GM12892 (cell line): ENCODE measurements around the gene LDLRAD4.

Source experiments
- DNase-seq: peaks from one replicate; pipeline ENCODE4 v3.0.0; 2011; ENCODE audit not compliant: insufficient read length
- FAIRE-seq: peaks from 2 replicates; lab custom pipeline; 2011; peaks lifted over from hg19 to GRCh38; lab: Jason Lieb, UNC
- POLR2A ChIP-seq: IDR thresholded peaks from 2 replicates; pipeline ENCODE4 v1.6.1; 2011; ENCODE audit warnings: low read depth, low read length, control low read depth
- POLR2AphosphoS5 ChIP-seq: IDR thresholded peaks from 2 replicates; pipeline ENCODE4 v1.6.1; 2011; ENCODE audit warnings: low read depth, low read length, control low read depth
- TAF1 ChIP-seq: IDR thresholded peaks from 2 replicates; pipeline ENCODE4 v1.6.1; 2011; ENCODE audit warnings: low read depth, mild to moderate bottlenecking, control low read depth, low read length, borderline replicate concordance

Gene LDLRAD4

GRCh38 chr18:13422541-13423147 lies 204.1 kb downstream of the LDLRAD4 start:
- FAIRE-seq: no peak
- no peak for TF ChIP-seq POLR2A
- TF ChIP-seq TAF1: no peak
- no peak for TF ChIP-seq POLR2AphosphoS5
- no peak for DNase-seq

DNA sequence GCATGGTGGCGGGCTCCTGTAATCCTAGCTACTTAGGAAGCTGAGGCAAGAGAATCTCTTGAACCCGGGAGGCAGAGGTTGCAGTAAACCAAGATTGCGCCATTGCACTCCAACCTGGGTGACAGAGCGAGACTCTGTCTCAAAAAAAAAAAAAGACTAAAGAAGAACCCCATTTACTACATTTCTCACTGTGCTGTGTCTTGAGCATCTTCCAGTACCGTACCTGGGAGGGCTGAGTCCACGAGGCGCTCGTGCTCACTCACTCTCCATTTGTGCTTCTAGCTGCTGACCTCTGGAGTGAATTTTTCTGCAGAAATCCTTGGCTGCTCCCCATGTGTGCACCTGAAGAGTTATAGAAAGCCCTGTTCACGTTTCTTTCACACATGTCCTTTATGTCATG lies 204.8 kb downstream of the LDLRAD4 start:
- DNase-seq (no peak), FAIRE-seq (no peak)
- TF ChIP-seq POLR2A (no peak), POLR2AphosphoS5 (no peak), TAF1 (no peak)

DNA sequence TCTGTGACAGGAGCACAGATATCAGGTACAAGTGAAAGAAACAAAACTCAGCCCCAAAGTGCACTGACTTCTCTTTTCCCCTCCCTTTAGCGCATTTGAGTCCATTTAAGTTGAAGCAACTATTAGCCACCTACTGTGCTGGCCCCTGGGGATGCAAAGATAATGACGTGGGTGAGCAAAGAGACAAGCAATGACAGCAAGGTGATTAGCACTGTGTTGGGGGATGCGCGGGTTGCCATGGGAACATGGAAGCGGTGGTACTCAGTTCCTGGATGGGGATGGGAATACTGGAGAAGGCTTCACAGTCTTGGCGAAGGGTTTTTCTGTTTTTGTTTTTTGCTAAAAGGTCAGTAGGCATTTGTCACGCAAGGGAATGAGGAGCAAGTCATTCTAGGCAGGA lies 205.8 kb downstream of the LDLRAD4 start:
- FAIRE-seq (no peak), DNase-seq (no peak)
- no peak for TF ChIP-seq POLR2AphosphoS5
- no peak for TF ChIP-seq TAF1
- TF ChIP-seq POLR2A: no peak

GRCh38 chr18:13425357-13426091 lies 207.0 kb downstream of the LDLRAD4 start:
- no peak for TF ChIP-seq POLR2AphosphoS5
- TF ChIP-seq POLR2A: no peak
- TF ChIP-seq TAF1: no peak
- FAIRE-seq (no peak), DNase-seq (no peak)

DNA sequence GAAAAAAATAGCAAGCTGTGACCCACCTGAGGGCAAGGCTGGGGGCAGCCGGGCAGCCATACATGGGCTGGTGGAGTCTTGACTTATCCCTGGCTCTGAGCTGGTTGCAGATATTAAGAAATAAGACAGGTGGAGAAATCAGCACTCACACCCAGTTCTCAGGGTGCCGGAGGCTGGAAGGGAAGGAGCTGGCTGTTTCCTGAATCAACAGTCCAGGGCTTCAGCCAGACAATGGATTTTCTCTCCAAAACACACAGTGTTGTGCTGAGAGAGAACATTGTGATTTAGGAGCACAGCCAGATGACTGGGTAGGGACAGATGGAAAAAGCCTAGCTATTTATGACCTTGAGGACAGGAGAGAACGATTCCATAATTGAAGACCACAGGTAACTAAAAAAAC lies 208.8 kb downstream of the LDLRAD4 start:
- TF ChIP-seq POLR2AphosphoS5 (no peak), POLR2A (no peak), TAF1 (no peak)
- FAIRE-seq (no peak), DNase-seq (no peak)

DNA sequence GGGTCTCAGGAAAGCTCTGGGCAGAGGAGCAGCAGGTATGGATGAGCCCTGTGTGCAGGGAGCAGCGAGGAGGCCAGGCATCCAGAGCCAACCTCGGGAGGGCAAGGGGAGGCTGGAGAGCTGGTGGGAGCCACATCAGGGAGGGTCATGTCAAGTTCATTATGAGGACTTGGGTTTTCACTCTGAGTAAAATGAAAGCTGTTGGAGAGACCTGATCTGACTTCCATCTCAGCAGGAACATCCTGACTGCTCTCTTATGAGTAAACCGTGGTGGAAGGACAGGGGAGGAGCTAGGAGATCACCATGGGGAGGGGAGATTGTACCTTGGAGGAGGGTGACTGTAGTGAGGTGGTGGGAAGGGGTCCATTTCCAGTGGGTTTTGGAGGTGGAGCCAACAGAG lies 209.8 kb downstream of the LDLRAD4 start:
- FAIRE-seq (no peak), DNase-seq (no peak)
- no peak for TF ChIP-seq POLR2AphosphoS5
- no peak for TF ChIP-seq TAF1
- no peak for TF ChIP-seq POLR2A

- no peak for FAIRE-seq
- TF ChIP-seq POLR2AphosphoS5 (no peak), POLR2A (no peak), TAF1 (no peak)
- DNase-seq: no peak
Measured at GRCh38 chr18:13429016-13429415, 210.5 kb downstream of the LDLRAD4 start.

GRCh38 chr18:13429884-13430510 lies 211.4 kb downstream of the LDLRAD4 start:
- DNase-seq (no peak), FAIRE-seq (no peak)
- TF ChIP-seq TAF1 (no peak), POLR2A (no peak), POLR2AphosphoS5 (no peak)

DNA sequence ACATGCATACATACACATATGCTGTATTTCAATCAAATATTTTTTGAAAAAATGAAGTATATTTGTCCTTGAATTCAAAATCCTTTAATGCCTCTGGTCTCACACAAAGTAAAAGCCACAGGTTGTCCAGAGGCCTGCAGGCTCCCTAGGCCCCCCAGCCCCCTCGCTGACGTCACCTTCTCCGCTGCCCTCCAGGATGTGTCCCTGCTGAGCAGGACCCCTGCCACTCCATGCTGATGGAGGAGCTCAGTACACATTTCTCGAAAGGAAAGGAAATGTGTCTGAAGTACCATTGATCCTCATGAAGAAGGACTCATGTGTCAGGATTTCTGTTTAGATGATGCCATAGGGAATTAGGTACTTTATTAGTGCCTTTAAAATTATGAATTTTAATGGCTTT lies 212.1 kb downstream of the LDLRAD4 start:
- TF ChIP-seq POLR2A (no peak), POLR2AphosphoS5 (no peak), TAF1 (no peak)
- DNase-seq (no peak), FAIRE-seq (no peak)

DNA sequence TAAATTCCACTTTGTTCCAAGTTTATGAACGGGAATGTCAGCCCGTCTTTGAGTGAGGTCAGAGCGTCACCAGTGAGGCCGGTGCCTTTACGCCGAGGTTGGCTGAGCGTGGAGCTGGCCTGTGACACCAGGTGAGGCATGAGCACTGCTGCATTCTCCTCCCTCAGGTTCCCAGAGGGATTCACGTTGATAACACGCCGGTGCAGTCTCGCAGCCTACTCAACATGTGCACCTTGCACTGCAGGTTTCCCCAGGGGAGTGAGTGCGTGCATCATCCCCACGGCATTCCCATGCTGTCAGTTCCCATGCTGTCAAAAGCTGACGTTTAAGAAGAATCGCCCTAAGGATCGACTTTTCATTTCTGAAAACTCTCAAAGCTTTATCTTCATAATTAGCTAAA lies 213.3 kb downstream of the LDLRAD4 start:
- no peak for TF ChIP-seq POLR2AphosphoS5
- TF ChIP-seq TAF1: no peak
- TF ChIP-seq POLR2A: no peak
- DNase-seq (no peak), FAIRE-seq (no peak)

GRCh38 chr18:13433125-13433524 lies 214.6 kb downstream of the LDLRAD4 start:
- TF ChIP-seq TAF1 (no peak), POLR2AphosphoS5 (no peak)
- no peak for DNase-seq
- no peak for FAIRE-seq

DNA sequence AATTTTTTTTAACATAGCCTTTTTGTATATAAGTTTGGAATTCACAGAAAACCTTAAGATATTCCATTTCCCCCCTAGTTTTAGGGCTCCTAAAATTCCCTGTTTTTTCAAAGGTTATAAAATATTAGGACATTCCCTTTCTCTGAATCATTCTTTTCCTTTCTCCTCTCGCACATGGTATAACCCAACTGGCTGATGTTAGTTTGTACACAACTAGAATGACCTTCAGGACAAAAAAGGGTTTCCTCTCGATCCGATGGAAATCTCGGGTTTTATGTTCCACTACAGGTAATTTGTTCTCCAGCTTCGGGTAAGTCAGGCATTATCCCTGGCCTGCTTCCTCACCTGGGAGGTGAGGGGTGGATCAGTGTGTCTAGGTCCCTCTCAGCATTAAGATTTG lies 215.1 kb downstream of the LDLRAD4 start:
- TF ChIP-seq TAF1 (no peak), POLR2AphosphoS5 (no peak), POLR2A (no peak)
- FAIRE-seq (no peak), DNase-seq (no peak)

DNA sequence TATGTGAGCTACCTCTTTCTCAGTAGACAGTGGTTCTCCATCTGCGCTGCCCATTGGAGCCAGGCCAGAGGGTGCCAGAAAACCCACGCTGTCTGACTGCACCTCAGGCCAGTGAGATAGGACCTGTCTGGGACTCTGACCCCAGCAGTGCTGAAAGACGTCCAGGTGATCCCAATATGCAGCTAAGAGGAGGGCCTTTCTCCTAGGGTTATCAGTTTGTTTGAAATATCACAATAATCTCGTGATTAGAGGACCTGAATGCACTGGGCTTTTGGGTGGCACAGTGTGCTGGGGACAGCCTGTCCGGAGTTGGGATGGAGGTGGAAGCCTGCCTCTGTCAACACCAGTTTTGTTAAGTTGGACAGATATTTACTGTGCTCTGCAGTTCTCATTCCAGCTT lies 216.3 kb downstream of the LDLRAD4 start:
- DNase-seq (no peak), FAIRE-seq (no peak)
- TF ChIP-seq POLR2AphosphoS5 (no peak), TAF1 (no peak), POLR2A (no peak)
